KMS-11 (cell line): ENCODE data around the gene COL9A1.

ENCODE experiments used
- H2AFZ ChIP-seq: fragments of 200-600 bp; sonication (generic); 2 replicates; pipeline ENCODE4 v1.6.1; 2016; ENCODE audit warnings: antibody characterized with exemption, mixed run types, low read depth
- H3K27ac ChIP-seq: fragments of 200-600 bp; sonication (generic); 2 replicates; pipeline ENCODE4 v1.6.1; 2016; ENCODE audit warnings: mild to moderate bottlenecking, mixed run types
- H3K27me3 ChIP-seq: fragments of 200-600 bp; sonication (generic); 2 replicates; pipeline ENCODE4 v1.6.1; 2017; ENCODE audit warnings: mild to moderate bottlenecking, low read depth, mixed run types, moderate library complexity; ENCODE audit not compliant: insufficient read depth
- H3K36me3 ChIP-seq: fragments of 200-600 bp; sonication (generic); 2 replicates; pipeline ENCODE4 v1.6.1; 2017; ENCODE audit warnings: mild to moderate bottlenecking, mixed run types; ENCODE audit not compliant: insufficient read depth
- H3K4me1 ChIP-seq: fragments of 200-600 bp; sonication (generic); 2 replicates; pipeline ENCODE4 v1.6.1; 2016; ENCODE audit warnings: mild to moderate bottlenecking, low read depth, mixed run types; ENCODE audit not compliant: poor library complexity, severe bottlenecking
- H3K4me2 ChIP-seq: fragments of 200-600 bp; sonication (generic); 2 replicates; pipeline ENCODE4 v1.7.0; 2016; ENCODE audit warnings: mild to moderate bottlenecking, mixed run types
- H3K4me3 ChIP-seq: fragments of 200-600 bp; sonication (generic); IDR thresholded peaks from 2 replicates; pipeline ENCODE4 v1.6.1; 2017; ENCODE audit warnings: low read depth, low read length, mixed read lengths; ENCODE audit not compliant: insufficient read depth
- H3K79me2 ChIP-seq: fragments of 200-600 bp; sonication (generic); 2 replicates; pipeline ENCODE4 v1.6.1; 2016; ENCODE audit warnings: low read depth, mixed run types; ENCODE audit not compliant: insufficient read depth
- H3K9ac ChIP-seq: fragments of 200-600 bp; sonication (generic); 2 replicates; pipeline ENCODE4 v1.6.1; 2016; ENCODE audit warnings: mild to moderate bottlenecking, mixed run types
- H4K20me1 ChIP-seq: fragments of 200-600 bp; sonication (generic); 2 replicates; pipeline ENCODE4 v1.6.1; 2016; ENCODE audit warnings: mild to moderate bottlenecking, mixed run types; ENCODE audit not compliant: insufficient read depth
- CTCF ChIP-seq: fragments of 200-600 bp; sonication (generic); conservative IDR thresholded peaks from 2 replicates; pipeline ENCODE4 v1.6.1; 2017; ENCODE audit warnings: low read depth, mild to moderate bottlenecking, antibody characterized with exemption, low read length, moderate library complexity, mixed read lengths

COL9A1 gene

GRCh38 chr6:70215460-70216108, 87.3 kb downstream of the COL9A1 start:
- no peak overlapping the region for H2AFZ ChIP-seq
- H3K4me3 ChIP-seq, result no peak overlapping the region
- H3K79me2 ChIP-seq, result no peaks in the 10 kb centered on the region
- H3K27me3 ChIP-seq, result no peaks in the 10 kb centered on the region
- no peak overlapping the region for H3K9ac ChIP-seq
- H3K4me1 ChIP-seq, result no peaks in the 10 kb centered on the region
- H3K27ac ChIP-seq, result no peak overlapping the region
- H4K20me1 ChIP-seq, result no peaks in the 10 kb centered on the region
- no peak for TF ChIP-seq CTCF
- H3K36me3 ChIP-seq, result no peaks in the 10 kb centered on the region
- H3K4me2 ChIP-seq, result no peak overlapping the region

GRCh38 chr6:70210462-70210861, 92.4 kb downstream of the COL9A1 start:
- Histone ChIP-seq H2AFZ (no peak overlapping the region), H3K36me3 (no peaks in the 10 kb centered on the region), H3K4me3 (no peak overlapping the region), H4K20me1 (no peaks in the 10 kb centered on the region), H3K9ac (no peak overlapping the region), H3K27me3 (no peaks in the 10 kb centered on the region), H3K79me2 (no peaks in the 10 kb centered on the region), H3K27ac (no peak overlapping the region), H3K4me1 (no peaks in the 10 kb centered on the region), H3K4me2 (no peak overlapping the region)
- peak; percentile 32; the same call in 1 of the 2 replicates for TF ChIP-seq CTCF

- H4K20me1 ChIP-seq, result no peaks in the 10 kb centered on the region
- no peak for TF ChIP-seq CTCF
- no peaks in the 10 kb centered on the region for H3K36me3 ChIP-seq
- H3K27ac ChIP-seq, result no peak overlapping the region
- no peak overlapping the region; the same call in 1 of the 2 replicates for H2AFZ ChIP-seq
- no peaks in the 10 kb centered on the region for H3K27me3 ChIP-seq
- H3K9ac ChIP-seq, result no peak overlapping the region
- no peaks in the 10 kb centered on the region for H3K4me1 ChIP-seq
- H3K4me3 ChIP-seq, result no peak overlapping the region
- no peak overlapping the region for H3K4me2 ChIP-seq
- H3K79me2 ChIP-seq, result no peaks in the 10 kb centered on the region
These were observed 94.6 kb downstream of the COL9A1 start for GRCh38 chr6:70208235-70208790.

- Histone ChIP-seq H3K9ac (no peak overlapping the region), H3K27ac (no peak overlapping the region), H4K20me1 (no peaks in the 10 kb centered on the region), H3K36me3 (no peaks in the 10 kb centered on the region), H3K4me3 (no peak overlapping the region), H3K27me3 (no peaks in the 10 kb centered on the region), H3K4me1 (no peaks in the 10 kb centered on the region), H3K4me2 (no peak overlapping the region), H2AFZ (no peak overlapping the region), H3K79me2 (no peaks in the 10 kb centered on the region)
- TF ChIP-seq CTCF, result no peak
These were observed 104.1 kb downstream of the COL9A1 start for GRCh38 chr6:70198785-70199184.
